NCI-H146 treated with DMSO at 0.1 percent for 48 hours (cell line): ENCODE results near the gene GLUD1.
"Not testable (repeated sequence)": the region's sequence is repeated elsewhere in the genome, so short reads cannot be mapped to it uniquely, and the experiment has no call there.

Experiments used
- DNase-seq: peaks from one replicate; lab custom pipeline; 2025; ENCODE audit not compliant: unreplicated experiment; lab: John Stamatoyannopoulos, UW

The GLUD1 gene

GRCh38 chr10:87092376-87092860 lies 2.2 kb downstream of the GLUD1 start:
- no peak for DNase-seq

GRCh38 chr10:87090779-87091178 lies 3.9 kb downstream of the GLUD1 start:
- DNase-seq = no peak

- no peak for DNase-seq
These were observed 4.9 kb downstream of the GLUD1 start for GRCh38 chr10:87089746-87090145.

- no peak for DNase-seq
These were observed 9.1 kb downstream of the GLUD1 start for GRCh38 chr10:87085537-87085936.

GRCh38 chr10:87084291-87084782 lies 10.3 kb downstream of the GLUD1 start:
- not testable (repeated sequence) for DNase-seq

- peak; percentile 27 for DNase-seq
These were observed 10.9 kb downstream of the GLUD1 start for GRCh38 chr10:87083576-87084290.

GRCh38 chr10:87082219-87082618 lies 12.4 kb downstream of the GLUD1 start:
- not testable (repeated sequence) for DNase-seq

- not testable (repeated sequence) for DNase-seq
These were observed 13.1 kb downstream of the GLUD1 start for GRCh38 chr10:87081574-87081973.

- not testable (repeated sequence) for DNase-seq
These were observed 14.0 kb downstream of the GLUD1 start for GRCh38 chr10:87080621-87081020.

- no peak for DNase-seq
These were observed 15.4 kb downstream of the GLUD1 start for GRCh38 chr10:87079106-87079836.

- not testable (repeated sequence) for DNase-seq
These were observed 18.2 kb downstream of the GLUD1 start for GRCh38 chr10:87076421-87076820.

GRCh38 chr10:87072449-87072848 lies 22.2 kb downstream of the GLUD1 start:
- no peak for DNase-seq

GRCh38 chr10:87068281-87068680 lies 26.4 kb downstream of the GLUD1 start:
- DNase-seq = no peak

- DNase-seq = no peak
These were observed 27.8 kb downstream of the GLUD1 start for GRCh38 chr10:87066865-87067264.

- DNase-seq = no peak
These were observed 28.5 kb downstream of the GLUD1 start for GRCh38 chr10:87066178-87066577.

GRCh38 chr10:87064651-87065050 lies 30.0 kb downstream of the GLUD1 start:
- no peak for DNase-seq

- no peak for DNase-seq
These were observed 34.2 kb downstream of the GLUD1 start for GRCh38 chr10:87060280-87060928.

GRCh38 chr10:87059401-87059800 lies 35.2 kb downstream of the GLUD1 start:
- no peak for DNase-seq

- no peak for DNase-seq
These were observed 36.5 kb downstream of the GLUD1 start for GRCh38 chr10:87058171-87058570.

- no peak for DNase-seq
These were observed 40.0 kb downstream of the GLUD1 start for GRCh38 chr10:87054373-87055295.
